ENCODE results near the gene LYAR.

Gene LYAR

DNA sequence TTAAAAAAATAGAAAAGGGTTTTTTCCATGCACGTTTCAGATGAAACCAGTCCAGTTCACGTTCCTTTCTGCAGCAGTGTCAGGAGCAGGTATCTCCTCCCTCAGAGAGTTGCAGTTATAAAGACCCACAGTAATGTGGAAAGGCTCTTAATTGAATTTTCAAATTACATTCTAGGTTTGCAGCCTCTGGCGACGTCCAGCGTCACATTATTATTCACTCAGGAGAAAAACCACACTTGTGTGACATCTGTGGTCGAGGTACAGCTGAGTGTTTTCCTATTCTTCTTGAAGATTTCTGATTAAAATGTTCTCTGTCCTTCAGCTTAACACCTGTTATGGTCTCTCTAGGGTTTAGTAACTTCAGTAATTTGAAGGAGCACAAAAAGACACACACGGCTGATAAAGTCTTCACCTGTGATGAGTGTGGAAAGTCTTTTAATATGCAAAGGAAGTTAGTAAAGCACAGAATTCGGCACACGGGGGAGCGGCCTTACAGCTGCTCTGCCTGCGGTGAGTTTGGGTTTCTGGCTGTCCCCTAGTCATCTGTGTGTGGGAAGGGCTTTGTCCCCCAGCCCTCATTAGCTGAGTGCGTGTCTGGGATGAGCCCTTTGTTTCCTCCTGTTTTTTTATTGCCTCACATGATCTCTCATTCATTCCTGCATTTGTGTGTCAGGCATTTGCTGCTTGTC, 25.7 kb upstream of the LYAR start:
- DNase-seq, result no peak

DNA sequence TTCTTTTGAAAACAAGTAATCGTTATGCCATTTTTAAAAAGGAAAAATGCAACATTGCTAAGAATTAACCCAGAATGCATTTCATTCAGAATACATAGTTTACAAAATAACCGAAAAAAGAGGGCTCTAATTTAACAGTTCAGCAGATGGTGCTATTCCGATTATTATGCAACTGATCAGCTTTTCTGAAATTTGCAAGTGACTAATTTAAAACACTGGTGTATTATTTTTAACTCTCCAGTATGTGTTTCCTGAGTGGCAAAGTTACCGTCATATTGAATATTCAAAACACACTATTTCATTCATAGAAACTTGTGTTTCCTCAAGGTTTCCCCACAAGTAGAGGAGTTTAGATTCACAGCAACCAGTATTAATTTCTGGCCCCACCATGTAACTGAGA, 21.2 kb upstream of the LYAR start:
- DNase-seq, result no peak

GRCh38 chr4:4308800-4309441, 19.0 kb upstream of the LYAR start:
- DNase-seq, result no peak

GRCh38 chr4:4306920-4307319, 17.0 kb upstream of the LYAR start:
- DNase-seq, result no peak

- no peak for DNase-seq
These were observed 12.5 kb upstream of the LYAR start for GRCh38 chr4:4302416-4302815.

DNA sequence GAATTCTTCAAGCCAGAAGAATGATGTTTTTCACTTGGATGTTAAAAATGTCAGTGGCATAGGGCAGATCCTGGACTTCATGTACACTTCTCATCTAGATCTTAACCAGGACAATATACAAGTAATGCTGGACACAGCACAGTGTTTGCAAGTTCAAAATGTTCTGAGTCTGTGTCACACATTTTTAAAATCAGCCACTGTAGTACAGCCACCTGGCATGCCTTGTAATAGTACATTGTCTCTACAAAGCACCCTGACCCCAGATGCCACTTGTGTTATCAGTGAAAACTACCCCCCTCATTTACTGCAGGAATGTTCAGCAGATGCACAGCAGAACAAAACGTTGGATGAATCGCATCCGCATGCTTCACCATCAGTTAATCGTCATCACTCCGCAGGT, 12.0 kb upstream of the LYAR start:
- no peak for DNase-seq

- DNase-seq, result no peak
These were observed 9.1 kb upstream of the LYAR start for GRCh38 chr4:4299006-4299405.

DNA sequence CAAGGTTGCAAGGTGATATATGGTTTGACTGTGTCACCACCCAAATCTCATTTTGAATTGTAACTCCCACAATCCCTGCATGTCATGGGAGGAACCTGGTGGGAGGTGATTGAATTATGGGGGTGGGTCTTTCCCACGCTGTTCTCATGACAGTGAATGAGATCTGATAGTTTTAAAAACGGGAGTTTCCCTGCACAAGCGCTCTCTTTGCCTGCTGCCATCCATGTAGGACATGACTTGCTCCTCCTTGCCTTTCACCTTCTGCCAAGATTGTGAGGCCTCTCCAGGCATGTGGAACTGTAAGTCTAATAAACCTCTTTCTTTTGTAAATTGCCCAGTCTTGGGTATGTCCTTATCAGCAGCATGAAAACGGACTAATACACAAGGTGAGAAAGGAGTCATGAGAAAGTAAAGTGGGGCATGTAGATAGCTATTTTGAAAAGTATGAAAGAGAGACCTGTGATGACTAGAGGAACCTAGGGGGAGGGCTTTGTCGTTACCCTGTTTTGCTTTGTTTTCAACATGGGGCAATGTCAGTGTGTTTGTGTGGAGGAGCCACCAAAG, 6.4 kb upstream of the LYAR start:
- DNase-seq, result no peak

- no peak for DNase-seq
These were observed 3.3 kb upstream of the LYAR start for GRCh38 chr4:4293279-4293678.

DNA sequence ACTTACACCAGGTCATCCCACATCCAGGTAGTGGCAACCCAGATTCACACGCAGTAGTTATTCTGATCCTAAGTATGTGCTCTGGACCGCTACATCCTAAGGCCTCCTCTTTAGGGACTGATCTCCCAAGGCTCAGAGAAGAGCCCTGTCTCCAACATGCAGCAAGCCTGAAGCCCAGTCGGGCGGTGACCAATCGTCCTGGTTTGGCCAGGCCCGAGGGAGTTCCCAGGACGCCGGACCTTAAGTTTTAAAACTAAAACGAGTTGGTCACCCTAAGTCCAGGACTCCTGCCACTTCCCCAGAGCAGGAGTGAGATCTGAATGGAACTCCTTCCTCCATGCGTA, 385 bp downstream of the LYAR start:
- no peak for DNase-seq

DNA sequence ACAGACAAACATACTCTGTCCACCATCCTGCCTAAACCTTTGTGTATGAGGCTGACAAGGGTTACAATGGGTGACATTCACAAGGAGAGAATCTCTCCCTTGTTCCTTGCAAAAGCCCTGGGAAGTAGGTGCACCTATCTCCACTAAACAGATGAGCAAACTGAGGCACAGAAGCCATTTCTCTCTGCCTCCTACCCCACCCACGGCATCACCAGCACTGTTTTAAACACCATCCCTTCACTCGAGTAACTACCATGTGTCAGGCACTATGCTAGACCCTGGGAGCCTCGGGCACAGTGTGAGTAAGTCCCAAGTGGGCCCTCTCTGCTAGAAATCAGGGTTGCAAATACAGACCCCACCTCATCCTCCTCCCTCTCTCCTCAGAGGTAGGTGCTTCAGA, 899 bp downstream of the LYAR start:
- no peak for DNase-seq

- DNase-seq, result no peak
These were observed 1.9 kb downstream of the LYAR start for GRCh38 chr4:4288098-4288497.

DNA sequence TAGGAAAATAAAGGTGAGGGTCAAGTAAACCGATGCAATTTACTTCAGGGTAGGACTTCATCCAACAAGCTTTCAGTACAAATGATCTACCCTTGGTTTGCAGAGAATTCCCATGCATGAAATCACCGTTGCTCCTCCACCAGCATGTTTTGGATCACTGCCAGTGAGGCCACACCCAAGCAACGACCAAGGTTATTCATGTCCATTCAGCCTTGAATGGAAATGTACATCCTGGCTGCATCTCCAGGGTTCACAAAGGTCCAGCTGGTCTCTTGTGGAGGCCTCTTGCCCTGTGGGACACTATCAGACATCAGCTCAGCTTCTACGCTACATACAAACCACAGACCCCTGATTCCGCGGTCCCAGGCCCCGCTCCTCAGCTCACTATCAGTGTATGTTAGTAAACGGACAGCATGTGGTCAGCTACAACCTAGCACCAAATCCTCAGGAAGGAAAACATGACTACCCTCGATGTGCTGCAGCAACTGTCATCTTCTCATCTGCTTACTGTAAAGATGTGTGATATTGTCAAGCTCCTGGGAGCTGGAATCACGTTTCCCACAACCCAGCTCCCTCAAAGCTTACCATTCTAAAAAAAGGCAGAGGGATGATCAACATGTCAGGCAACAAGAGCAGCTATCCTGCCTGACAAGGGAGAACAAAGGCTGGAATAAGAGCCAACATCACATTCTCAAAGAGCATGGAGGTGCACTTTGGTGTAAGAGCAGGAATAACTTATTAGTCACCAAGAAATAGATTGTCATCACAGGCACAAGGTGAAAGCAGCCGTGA, 4.9 kb downstream of the LYAR start:
- DNase-seq, result no peak

GRCh38 chr4:4281787-4282186, 8.2 kb downstream of the LYAR start:
- DNase-seq, result no peak

DNA sequence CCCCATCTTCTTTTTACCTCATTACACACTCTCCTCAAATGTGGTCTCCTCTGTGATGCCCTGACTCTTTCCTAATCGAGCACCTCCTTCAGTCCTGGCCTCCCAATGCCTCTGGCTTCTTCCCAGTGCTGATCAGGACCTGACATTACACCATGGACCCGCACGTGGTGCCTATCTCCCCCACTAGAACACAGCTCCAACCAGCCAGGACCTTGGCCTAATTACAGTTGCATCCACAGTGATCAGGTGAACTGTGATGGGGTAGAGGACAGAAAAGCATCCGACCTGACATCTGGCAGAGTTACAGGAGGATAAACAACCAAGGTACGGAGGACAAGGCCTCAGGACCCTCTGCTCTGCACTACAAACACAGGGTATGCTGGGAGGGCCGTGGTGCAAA, 12.4 kb downstream of the LYAR start:
- no peak for DNase-seq

GRCh38 chr4:4274226-4274625, 15.7 kb downstream of the LYAR start:
- no peak for DNase-seq

DNA sequence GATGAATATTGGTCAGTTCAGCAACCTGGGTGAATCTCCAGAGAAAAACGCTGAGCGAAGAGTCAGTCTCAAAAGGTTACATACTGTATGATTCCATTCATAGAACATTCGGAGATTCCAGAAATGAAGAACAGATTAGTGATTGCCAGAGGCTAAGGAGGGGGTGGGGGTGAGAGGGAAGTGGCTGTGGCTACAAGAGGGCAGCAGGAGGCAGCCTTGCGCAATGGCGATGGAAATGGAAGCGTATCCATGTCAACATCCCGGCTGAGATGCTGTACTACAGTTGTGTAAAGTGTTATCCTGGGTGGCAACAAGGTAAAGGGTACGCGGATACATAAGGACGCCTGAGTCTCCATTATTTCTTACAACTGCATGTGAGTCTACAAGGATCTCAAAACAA, 18.0 kb downstream of the LYAR start:
- no peak for DNase-seq

DNA sequence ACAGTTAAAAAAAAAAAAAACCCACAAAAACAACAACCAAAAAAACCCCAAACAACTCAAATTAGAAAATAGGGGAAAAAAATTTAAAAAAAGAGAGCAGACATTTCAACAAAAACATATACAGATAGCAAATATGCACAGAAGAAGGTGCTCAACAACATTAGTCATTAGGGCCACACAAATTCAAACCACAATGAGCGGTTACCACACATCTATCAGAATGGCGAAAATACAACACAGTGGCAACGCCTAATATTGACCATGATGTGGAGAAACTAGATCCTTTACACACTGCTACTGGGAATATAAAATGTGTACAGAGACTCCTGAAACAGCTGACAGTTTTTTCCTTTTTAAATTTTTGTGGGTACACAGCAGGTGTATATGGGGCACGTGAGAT, 19.4 kb downstream of the LYAR start:
- DNase-seq, result no peak

DNA sequence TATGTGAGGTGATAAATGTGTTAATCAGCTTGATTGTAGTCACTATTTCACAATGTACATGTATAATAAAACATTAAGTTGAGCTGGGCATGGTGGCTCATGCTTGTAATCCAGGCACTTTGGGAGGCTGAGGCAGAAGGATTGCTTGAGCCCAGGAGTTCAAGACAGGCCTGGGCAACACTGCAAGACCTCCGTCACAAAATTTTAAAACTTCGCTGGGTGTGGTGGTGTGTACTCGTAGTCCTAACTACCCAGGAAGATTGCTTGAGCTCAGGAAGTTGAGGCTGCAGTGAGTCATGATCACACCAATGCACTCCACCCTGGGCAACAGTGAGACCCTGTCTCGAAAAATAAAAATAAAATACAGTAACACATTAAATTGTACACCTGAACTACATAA, 20.1 kb downstream of the LYAR start:
- DNase-seq, result no peak

DNA sequence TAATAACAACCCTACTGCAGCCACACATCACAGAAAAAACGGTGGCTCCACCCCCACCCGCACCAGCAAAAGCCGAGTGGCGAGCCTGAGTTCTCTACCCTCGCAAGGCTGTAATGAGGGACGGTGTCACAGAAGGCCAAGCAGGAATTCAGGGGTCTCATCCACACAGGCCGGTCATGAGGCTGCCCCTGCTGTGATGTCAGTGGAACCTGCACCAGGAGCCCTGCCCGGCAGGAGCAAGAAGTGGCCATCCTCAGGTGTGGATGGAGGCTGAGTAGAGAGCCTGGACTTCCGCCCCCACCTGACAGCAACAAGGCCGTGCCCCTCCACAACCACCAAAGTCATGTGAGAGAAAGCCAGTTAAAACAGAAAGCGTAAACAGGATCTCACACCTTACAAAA, 20.6 kb downstream of the LYAR start:
- DNase-seq, result no peak

- no peak for DNase-seq
These were observed 21.2 kb downstream of the LYAR start for GRCh38 chr4:4268776-4269175.

GRCh38 chr4:4267981-4268380, 22.0 kb downstream of the LYAR start:
- DNase-seq, result no peak

DNA sequence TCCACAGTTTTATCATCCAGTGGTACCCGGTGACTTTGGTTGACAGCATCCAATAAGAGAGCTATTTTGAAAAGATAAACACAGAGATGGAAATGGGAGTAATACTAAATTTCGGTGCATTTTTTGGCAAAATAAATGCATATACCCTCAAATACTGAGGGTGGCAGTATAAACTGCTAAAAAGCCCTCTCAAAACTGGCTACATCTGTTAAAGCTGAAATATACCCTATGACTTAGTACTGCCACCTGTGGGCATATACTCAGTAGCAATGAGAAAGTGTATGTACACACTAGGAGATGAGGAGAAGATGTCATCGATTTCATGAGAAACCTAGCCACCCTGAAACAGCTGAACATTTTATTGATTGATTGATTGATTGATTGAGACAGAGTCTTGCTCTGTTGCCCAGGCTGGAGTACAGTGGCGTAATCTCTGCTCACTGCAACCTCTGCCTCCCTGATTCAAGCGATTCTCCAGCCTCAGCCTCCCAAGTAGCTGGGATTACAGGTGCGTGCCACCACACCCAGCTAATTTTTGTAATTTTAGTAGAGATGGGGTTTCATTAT, 29.7 kb downstream of the LYAR start:
- no peak for DNase-seq

Measured in NCI-H2171 (cell line).